ENCODE results near the gene AATK. TPM values are rescaled to one million over a fixed set of nuclear protein-coding genes. Genes with fewer than 3 reads are reported as not detected.

The AATK gene
- total and polyA plus RNA-seq, 2 experiments from 2014 or later = 1.1 to 5.0 TPM

GRCh38 chr17:81208651-81209050 lies 42.6 kb upstream of the AATK start:
- TF ChIP-seq POLR2AphosphoS5 (IDR thresholded peaks at IDR 0.05; ENCODE audit: low read depth) = no peak
- no peak for TF ChIP-seq STAT1 (IDR thresholded peaks at IDR 0.05; ENCODE audit: unreplicated experiment)

GRCh38 chr17:81207610-81208581 lies 41.9 kb upstream of the AATK start:
- H3K27me3 ChIP-seq (ENCODE audit: insufficient read depth) = no peaks in the 10 kb centered on the region
- H3K79me2 ChIP-seq (replicated peaks; ENCODE audit: insufficient read depth) = peaks cover 4% of the 10 kb centered on the region
- Mint-ChIP-seq H3K27ac (no peak overlapping the region), H3K36me3 (ENCODE audit: low read depth) (no peaks in the 10 kb centered on the region; the same call in 2 of the 3 replicates), H3K27me3 (ENCODE audit: insufficient read depth, low read depth, poor library complexity) (peaks cover 4% of the 10 kb centered on the region), H3K4me1 (no peaks in the 10 kb centered on the region), H3K9me3 (no peaks in the 10 kb centered on the region; the same call in 2 of the 3 replicates), H3K4me3 (no peak overlapping the region)
- no peak overlapping the region for H3K4me2 ChIP-seq
- no peaks in the 10 kb centered on the region for H3K4me1 ChIP-seq (ENCODE audit: insufficient read depth)
- H4K20me1 ChIP-seq (replicated peaks; ENCODE audit: insufficient read depth) = no peaks in the 10 kb centered on the region
- H2AFZ ChIP-seq = no peak overlapping the region
- no peaks in the 10 kb centered on the region for H3K9me2 ChIP-seq (ENCODE audit: insufficient read depth)
- no peak for DNase-seq (ENCODE audit: low spot score)
- H3K27ac ChIP-seq (ENCODE audit: low read depth) = no peak overlapping the region
- ATAC-seq = no peak
- no peaks in the 10 kb centered on the region for H3K36me3 ChIP-seq (ENCODE audit: insufficient read depth)
- H3F3A ChIP-seq (replicated peaks; ENCODE audit: low read depth) = no peaks in the 10 kb centered on the region; the same call in 1 of the 2 replicates
- H3K4me3 ChIP-seq = no peak overlapping the region
- TF ChIP-seq ZNF114 (CRISPR knock-in tag; IDR thresholded peaks at IDR 0.05) (no peak), STAT1 (IDR thresholded peaks at IDR 0.05; ENCODE audit: unreplicated experiment) (no peak), NANOG (IDR thresholded peaks at IDR 0.05; ENCODE audit: borderline replicate concordance) (no peak), POLR2AphosphoS5 (IDR thresholded peaks at IDR 0.05; ENCODE audit: low read depth) (no peak), ZNF462 (CRISPR knock-in tag; IDR thresholded peaks at IDR 0.05) (no peak), ETS1 (IDR thresholded peaks at IDR 0.05) (no peak), JUNB (IDR thresholded peaks at IDR 0.05; ENCODE audit: unreplicated experiment) (no peak), EZH2 (IDR thresholded peaks at IDR 0.05; ENCODE audit: low read depth, unreplicated experiment) (no peak), CREB1 (CRISPR knock-in tag; IDR thresholded peaks at IDR 0.05; ENCODE audit: low read depth) (no peak), CTCF (conservative IDR thresholded peaks at IDR 0.05; ENCODE audit: low read depth in 2 of 2) (no peak), ZNF331 (CRISPR knock-in tag; IDR thresholded peaks at IDR 0.05; ENCODE audit: low read depth) (no peak)

More at GRCh38 chr17:81208651-81209050, 42.6 kb upstream of the AATK start:
- H3K36me3 Mint-ChIP-seq (ENCODE audit: low read depth) = no peaks in the 10 kb centered on the region; the same call in 2 of the 3 replicates
- Histone ChIP-seq H3K4me2 (no peak overlapping the region), H2AFZ (no peak overlapping the region), H4K20me1 (replicated peaks; ENCODE audit: insufficient read depth) (no peaks in the 10 kb centered on the region), H3K9me2 (ENCODE audit: insufficient read depth) (no peaks in the 10 kb centered on the region), H3K4me3 (no peak overlapping the region), H3K36me3 (ENCODE audit: insufficient read depth) (no peaks in the 10 kb centered on the region), H3K27ac (ENCODE audit: low read depth) (no peak overlapping the region), H3F3A (replicated peaks; ENCODE audit: low read depth) (no peaks in the 10 kb centered on the region; the same call in 1 of the 2 replicates), H3K4me1 (ENCODE audit: insufficient read depth) (no peaks in the 10 kb centered on the region), H3K27me3 (ENCODE audit: insufficient read depth) (no peaks in the 10 kb centered on the region), H3K79me2 (replicated peaks; ENCODE audit: insufficient read depth) (peaks cover 7% of the 10 kb centered on the region)
- no peaks in the 10 kb centered on the region; the same call in 2 of the 3 replicates for H3K9me3 Mint-ChIP-seq
- ATAC-seq (no peak), DNase-seq (ENCODE audit: low spot score) (no peak)
- no peak overlapping the region for H3K27ac Mint-ChIP-seq
- no peaks in the 10 kb centered on the region for H3K4me1 Mint-ChIP-seq
- peaks cover 7% of the 10 kb centered on the region for H3K27me3 Mint-ChIP-seq (ENCODE audit: insufficient read depth, low read depth, poor library complexity)
- H3K4me3 Mint-ChIP-seq = no peak overlapping the region

Measured in GM23338 (cell line).